ENCODE results near the gene AGBL1.

GRCh38 chr15:86136861-86137260 is 57.2 kb downstream of the AGBL1 start:
- no peak for TF ChIP-seq POLR2A (IDR thresholded peaks at IDR 0.05)
- TF ChIP-seq, protein P1, sequence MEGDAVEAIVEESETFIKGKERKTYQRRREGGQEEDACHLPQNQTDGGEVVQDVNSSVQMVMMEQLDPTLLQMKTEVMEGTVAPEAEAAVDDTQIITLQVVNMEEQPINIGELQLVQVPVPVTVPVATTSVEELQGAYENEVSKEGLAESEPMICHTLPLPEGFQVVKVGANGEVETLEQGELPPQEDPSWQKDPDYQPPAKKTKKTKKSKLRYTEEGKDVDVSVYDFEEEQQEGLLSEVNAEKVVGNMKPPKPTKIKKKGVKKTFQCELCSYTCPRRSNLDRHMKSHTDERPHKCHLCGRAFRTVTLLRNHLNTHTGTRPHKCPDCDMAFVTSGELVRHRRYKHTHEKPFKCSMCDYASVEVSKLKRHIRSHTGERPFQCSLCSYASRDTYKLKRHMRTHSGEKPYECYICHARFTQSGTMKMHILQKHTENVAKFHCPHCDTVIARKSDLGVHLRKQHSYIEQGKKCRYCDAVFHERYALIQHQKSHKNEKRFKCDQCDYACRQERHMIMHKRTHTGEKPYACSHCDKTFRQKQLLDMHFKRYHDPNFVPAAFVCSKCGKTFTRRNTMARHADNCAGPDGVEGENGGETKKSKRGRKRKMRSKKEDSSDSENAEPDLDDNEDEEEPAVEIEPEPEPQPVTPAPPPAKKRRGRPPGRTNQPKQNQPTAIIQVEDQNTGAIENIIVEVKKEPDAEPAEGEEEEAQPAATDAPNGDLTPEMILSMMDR (IDR thresholded peaks at IDR 0.05): no peak
